Gastrocnemius medialis (tissue), 4 donors: ENCODE measurements around the gene FAM174C.
A peak's percentile ranks its signal among the peaks of the same experiment; 100 is the strongest.

Source experiments
- CTCF ChIP-seq, 5 experiments: fragments of 450-650 bp in 3 of 5; fragments of 200-600 bp in 2 of 5; sonication (generic) in 2 of 5; IDR thresholded peaks in 4 of 5; conservative IDR thresholded peaks in 1 of 5; 1 replicate in 4 of 5; 2 replicates in 1 of 5; pipeline ENCODE4 v1.5.1; 2016 to 2019; ENCODE audit warnings: antibody characterized with exemption in 5 of 5, mild to moderate bottlenecking in 3 of 5, moderate library complexity in 3 of 5
- POLR2A ChIP-seq, 2 donors: fragments of 450-650 bp; IDR thresholded peaks; one replicate each; pipeline ENCODE4 v1.6.1; 2017; ENCODE audit warnings: antibody characterized with exemption in 2 of 2, mild to moderate bottlenecking in 2 of 2, moderate library complexity in 2 of 2

GRCh38 chr19:1315470-1316166 is 40.3 kb downstream of the FAM174C start:
- peak in 4 of 5 experiments; percentile 55 to 69 (median 56) for TF ChIP-seq CTCF (IDR thresholded peaks at IDR 0.05 in 4 of 5, conservative IDR thresholded peaks at IDR 0.05 in 1 of 5)
- no peak for TF ChIP-seq POLR2A (IDR thresholded peaks at IDR 0.05)
